SK-N-SH (cell line): ENCODE data around the gene SEZ6. TPM values are rescaled to one million over a fixed set of nuclear protein-coding genes. Genes with fewer than 3 reads are reported as not detected.

Experiments used
- CTCF ChIA-PET: fragments of 300-600, 350-600 bp; formaldehyde crosslinking; extraction: SDS; loops from one replicate; lab custom pipeline; 2021; lab: Yijun Ruan, JAX
- POLR2A ChIA-PET: fragments of 350-600 bp; sonication (Branson Sonifier 250); formaldehyde crosslinking; extraction: SDS; loops from one replicate; lab custom pipeline; 2020; ENCODE audit warnings: antibody characterized with exemption, inconsistent platforms; lab: Yijun Ruan, JAX
- DNase-seq: peaks from one replicate; pipeline ENCODE4 v3.0.0; 2012
- H2AFZ ChIP-seq: fragments of 200-600 bp; sonication (generic); 2 replicates; pipeline ENCODE4 v1.8.1; 2016; ENCODE audit warnings: antibody characterized with exemption, mild to moderate bottlenecking, low read depth
- H3F3A ChIP-seq: fragments of 200-600 bp; sonication (generic); replicated peaks from 2 replicates; pipeline ENCODE3; 2016; ENCODE audit warnings: antibody characterized with exemption, mild to moderate bottlenecking; ENCODE audit not compliant: insufficient read depth
- H3K27ac ChIP-seq, 2 experiments: fragments of 200-500 bp in 1 of 2; fragments of 200-600 bp in 1 of 2; sonication (Bioruptor generic) in 1 of 2; sonication (generic), shearing (Covaris generic) in 1 of 2; 2 replicates each; pipeline versions ENCODE4 v1.5.1 to v1.6.1; 2014 to 2016; ENCODE audit warnings: low read depth in 2 of 2, inconsistent platforms in 1 of 2, low read length in 1 of 2, mild to moderate bottlenecking in 1 of 2, mixed read lengths in 1 of 2
- H3K27me3 ChIP-seq: fragments of 200-600 bp; sonication (generic), shearing (Covaris generic); 2 replicates; pipeline ENCODE4 v1.6.1; 2016; ENCODE audit warnings: mixed run types; ENCODE audit not compliant: insufficient read depth
- H3K36me3 ChIP-seq, 2 experiments: fragments of 200-500 bp in 1 of 2; fragments of 200-600 bp in 1 of 2; sonication (Bioruptor generic) in 1 of 2; sonication (generic) in 1 of 2; replicated peaks in 1 of 2; 2 replicates each; pipeline versions ENCODE3 to v1.5.1; 2014 to 2016; ENCODE audit warnings: low read length in 1 of 2, mild to moderate bottlenecking in 1 of 2; ENCODE audit not compliant: insufficient read depth in 2 of 2, control insufficient read depth in 1 of 2
- H3K4me1 ChIP-seq, 2 experiments: fragments of 200-500 bp in 1 of 2; fragments of 200-600 bp in 1 of 2; sonication (Bioruptor generic) in 1 of 2; sonication (generic), shearing (Covaris generic) in 1 of 2; 2 replicates each; pipeline versions ENCODE4 v1.5.1 to v1.6.1; 2014 to 2016; ENCODE audit warnings: low read depth in 1 of 2, low read length in 1 of 2, mixed run types in 1 of 2; ENCODE audit not compliant: insufficient read depth in 2 of 2, control insufficient read depth in 1 of 2
- H3K4me2 ChIP-seq: fragments of 200-600 bp; sonication (generic), shearing (Covaris generic); 2 replicates; pipeline ENCODE4 v1.6.1; 2017; ENCODE audit warnings: mixed run types
- H3K4me3 ChIP-seq, 2 experiments: fragments of 200-500 bp in 1 of 2; fragments of 200-600 bp in 1 of 2; sonication (Bioruptor generic) in 1 of 2; sonication (generic), shearing (Covaris generic) in 1 of 2; 2 replicates each; pipeline versions ENCODE4 v1.5.1 to v1.8.1; 2014 to 2016; ENCODE audit warnings: low read depth in 2 of 2, inconsistent platforms in 1 of 2, low read length in 1 of 2, mild to moderate bottlenecking in 1 of 2, mixed read lengths in 1 of 2, moderate library complexity in 1 of 2
- H3K79me2 ChIP-seq: fragments of 200-600 bp; sonication (generic); 2 replicates; pipeline ENCODE4 v1.8.1; 2017; ENCODE audit warnings: mild to moderate bottlenecking; ENCODE audit not compliant: insufficient read depth
- H3K9ac ChIP-seq: fragments of 200-600 bp; sonication (generic); 2 replicates; pipeline ENCODE4 v1.6.1; 2017; ENCODE audit warnings: mixed run types
- H3K9me2 ChIP-seq: fragments of 200-600 bp; sonication (generic); 2 replicates; pipeline ENCODE4 v1.6.1; 2017; ENCODE audit warnings: mixed run types
- H3K9me3 ChIP-seq: fragments of 200-600 bp; sonication (generic); 2 replicates; pipeline ENCODE4 v1.6.1; 2017; ENCODE audit warnings: mixed run types, mild to moderate bottlenecking, moderate library complexity
- H4K20me1 ChIP-seq: fragments of 200-600 bp; sonication (generic); 2 replicates; pipeline ENCODE4 v1.6.1; 2017; ENCODE audit warnings: mild to moderate bottlenecking, mixed run types; ENCODE audit not compliant: insufficient read depth
- CHD2 ChIP-seq: fragments of 150-350 bp; IDR thresholded peaks from 2 replicates; pipeline ENCODE4 v1.6.1; 2018; ENCODE audit warnings: low read length; ENCODE audit not compliant: partially characterized antibody
- ELF1 ChIP-seq: IDR thresholded peaks from 2 replicates; pipeline ENCODE4 v1.4.0; 2012
- EZH2phosphoT487 ChIP-seq: fragments of 200-600 bp; sonication (generic); IDR thresholded peaks from 2 replicates; pipeline ENCODE4 v1.6.1; 2017; ENCODE audit warnings: low read depth, mixed run types, mild to moderate bottlenecking, antibody characterized with exemption, moderate library complexity, borderline replicate concordance
- FOSL2 ChIP-seq: IDR thresholded peaks from 2 replicates; pipeline ENCODE4 v1.4.0; 2012; ENCODE audit warnings: low read depth, mild to moderate bottlenecking, moderate library complexity, borderline replicate concordance
- FOXJ3 ChIP-seq: sonication (generic); formaldehyde crosslinking; IDR thresholded peaks from 2 replicates; pipeline ENCODE4 v1.5.1; 2020; ENCODE audit warnings: mild to moderate bottlenecking, missing genetic modification reagents
- GATA2 ChIP-seq: sonication (generic); formaldehyde crosslinking; IDR thresholded peaks from 2 replicates; pipeline ENCODE4 v1.5.0; 2020; ENCODE audit warnings: mild to moderate bottlenecking, missing genetic modification reagents
- JUND ChIP-seq: IDR thresholded peaks from 2 replicates; pipeline ENCODE4 v1.4.0; 2012
- MEF2A ChIP-seq: IDR thresholded peaks from 2 replicates; pipeline ENCODE4 v1.4.0; 2012; ENCODE audit warnings: low read depth, borderline replicate concordance
- MXI1 ChIP-seq: IDR thresholded peaks from 2 replicates; pipeline ENCODE4 v1.6.1; 2012; ENCODE audit warnings: mild to moderate bottlenecking, low read depth, low read length, improper control_type of control experiment
- PBX3 ChIP-seq: IDR thresholded peaks from 2 replicates; pipeline ENCODE4; 2012
- POLR2AphosphoS5 ChIP-seq: IDR thresholded peaks from 2 replicates; pipeline ENCODE4 v1.6.1; 2012; ENCODE audit warnings: low read depth, low read length
- RAD21 ChIP-seq: IDR thresholded peaks from 2 replicates; pipeline ENCODE4 v1.6.1; 2012; ENCODE audit warnings: mild to moderate bottlenecking, low read length
- RCOR1 ChIP-seq: fragments of 150-350 bp; IDR thresholded peaks from 2 replicates; pipeline ENCODE4 v1.6.1; 2017; ENCODE audit warnings: antibody characterized with exemption, low read length
- REST ChIP-seq: IDR thresholded peaks from 2 replicates; pipeline ENCODE4 v1.6.1; 2012; ENCODE audit warnings: mild to moderate bottlenecking, low read depth, low read length, moderate library complexity
- RFX5 ChIP-seq: IDR thresholded peaks from 2 replicates; pipeline ENCODE4 v1.6.1; 2012; ENCODE audit warnings: mild to moderate bottlenecking, improper control_type of control experiment, low read length
- RXRA ChIP-seq: IDR thresholded peaks from 2 replicates; pipeline ENCODE4 v1.4.0; 2012; ENCODE audit warnings: low read depth, mild to moderate bottlenecking, borderline replicate concordance
- TCF12 ChIP-seq: IDR thresholded peaks from 2 replicates; pipeline ENCODE4 v1.4.0; 2012
- TEAD4 ChIP-seq: IDR thresholded peaks from 2 replicates; pipeline ENCODE4 v1.4.0; 2012; ENCODE audit warnings: mild to moderate bottlenecking, borderline replicate concordance; ENCODE audit not compliant: insufficient read depth
- USF1 ChIP-seq: IDR thresholded peaks from 2 replicates; pipeline ENCODE4 v1.4.0; 2012; ENCODE audit warnings: low read depth, borderline replicate concordance
- YY1 ChIP-seq: IDR thresholded peaks from 2 replicates; pipeline ENCODE4 v1.4.0; 2012; ENCODE audit warnings: low read depth, mild to moderate bottlenecking
- ZBTB33 ChIP-seq: IDR thresholded peaks from 2 replicates; pipeline ENCODE4 v1.4.0; 2012; ENCODE audit warnings: low read depth, borderline replicate concordance
- WGBS: methylation state at CpG from one replicate; pipeline ENCODE4 v1.1.6; 2017; ENCODE audit warnings: low lambda C conversion rate; 5-methylcytosine and 5-hydroxymethylcytosine counted together
- polyA plus RNA-seq, 3 experiments: library from polyadenylated mRNA; depleted of rRNA; stranded (reverse); fragments of >200 nt; gene quantifications; 2 replicates each; pipeline ENCODE4 v1.2.3, GENCODE V29; 2012

SEZ6 gene
- polyA plus RNA-seq, 1 of the 3 experiments (the other 2 are of a cell fraction), result 0.12 TPM

GRCh38 chr17:28926366-28926765, 79.5 kb downstream of the SEZ6 start:
- no peaks in the 10 kb centered on the region for H3K9me2 ChIP-seq
- 92% methylated on average over 2 of the region's 2 CpGs for WGBS
- peaks cover 10 to 16% of the 10 kb centered on the region in 2 experiments; a peak in 2 of 4 replicates for H3K4me1 ChIP-seq
- peak overlapping the region in 1 of 2 experiments; percentile 60; a peak in 2 of 4 replicates for H3K27ac ChIP-seq
- POLR2A ChIA-PET, result no interaction called here
- H4K20me1 ChIP-seq, result peaks cover 50% of the 10 kb centered on the region
- H3K4me2 ChIP-seq, result no peak overlapping the region; the same call in 1 of the 2 replicates
- TF ChIP-seq CHD2 (no peak), ZBTB33 (no peak), YY1 (no peak), EZH2phosphoT487 (no peak), MXI1 (no peak), GATA2 (CRISPR knock-in tag) (no peak)
- DNase-seq, result no peak
- H3K4me3 ChIP-seq, result no peak overlapping the region; a peak in 1 of 4 replicates
- CTCF ChIA-PET, result interaction anchor here (1.4 to 6.3 kb wide), 5 partner anchors 9 to 200 kb away, joined by 4 to 44 read pairs (median 10); partner anchors contain the start of gene TLCD1
- no peak overlapping the region for H2AFZ ChIP-seq
- peaks cover 16% of the 10 kb centered on the region for H3F3A ChIP-seq
- no peaks in the 10 kb centered on the region for H3K9me3 ChIP-seq
- peaks cover 100% of the 10 kb centered on the region for H3K79me2 ChIP-seq
- H3K27me3 ChIP-seq, result no peaks in the 10 kb centered on the region
- H3K36me3 ChIP-seq, result peaks cover 31 to 40% of the 10 kb centered on the region in 2 experiments
- no peak overlapping the region for H3K9ac ChIP-seq

- Histone ChIP-seq H3K79me2 (peaks cover 100% of the 10 kb centered on the region), H3K36me3 (peaks cover 34 to 44% of the 10 kb centered on the region in 2 experiments), H3K4me1 (peaks cover 10 to 16% of the 10 kb centered on the region in 2 experiments; a peak in 2 of 4 replicates), H3K9me3 (no peaks in the 10 kb centered on the region), H4K20me1 (peaks cover 50% of the 10 kb centered on the region), H3K9ac (no peak overlapping the region), H2AFZ (no peak overlapping the region), H3K27me3 (no peaks in the 10 kb centered on the region), H3F3A (peaks cover 16% of the 10 kb centered on the region), H3K4me3 (peak overlapping the region in 1 of 2 experiments; percentile 12; a peak in 1 of 4 replicates), H3K4me2 (peak overlapping the region; percentile 32; the same call in 1 of the 2 replicates), H3K27ac (peak overlapping the region in 1 of 2 experiments; percentile 60; a peak in 2 of 4 replicates), H3K9me2 (no peaks in the 10 kb centered on the region)
- DNase-seq, result no peak
- WGBS, result 35% methylated on average over 2 of the region's 2 CpGs
- POLR2A ChIA-PET, result no interaction called here
- CTCF ChIA-PET, result interaction anchor here (1.4 to 6.3 kb wide), 5 partner anchors 9 to 200 kb away, joined by 4 to 44 read pairs (median 10); partner anchors contain the start of gene TLCD1
- TF ChIP-seq YY1 (no peak), RFX5 (no peak), TCF12 (peak; percentile 15; the same call in 1 of the 2 replicates), TEAD4 (no peak), JUND (0 out of 2 replicates have a peak, but pooled peaks have one; percentile 6), RAD21 (no peak), USF1 (no peak), ELF1 (no peak), RCOR1 (no peak), REST (no peak), FOSL2 (peak; percentile 51; the same call in 1 of the 2 replicates), MXI1 (no peak), FOXJ3 (CRISPR knock-in tag) (no peak), POLR2AphosphoS5 (no peak), PBX3 (peak; percentile 77), RXRA (no peak), MEF2A (no peak), CHD2 (no peak)
These were observed 79.9 kb downstream of the SEZ6 start for GRCh38 chr17:28925912-28926365.
